ENCODE data around the gene SLC35F6.

- TF ChIP-seq CTCF (IDR thresholded peaks at IDR 0.05), result no peak
- no peak for TF ChIP-seq POLR2A (IDR thresholded peaks at IDR 0.05)
Measured at GRCh38 chr2:26716769-26717168, 47.3 kb upstream of the SLC35F6 start.
